ENCODE data around the gene COG2.

The COG2 gene

GRCh38 chr1:230626232-230626631 is 16.0 kb upstream of the COG2 start:
- H3K4me3 ChIP-seq (ENCODE audit: low read depth, low read length) = no peak overlapping the region
- TF ChIP-seq CTCF (IDR thresholded peaks at IDR 0.05; ENCODE audit: low read depth, low read length) = no peak

- H3K4me3 ChIP-seq (ENCODE audit: low read depth, low read length) = no peak overlapping the region
- TF ChIP-seq CTCF (IDR thresholded peaks at IDR 0.05; ENCODE audit: low read depth, low read length) = no peak
These were observed 14.5 kb upstream of the COG2 start for GRCh38 chr1:230627767-230628166.

- no peak for TF ChIP-seq CTCF (IDR thresholded peaks at IDR 0.05; ENCODE audit: low read depth, low read length)
- no peak overlapping the region for H3K4me3 ChIP-seq (ENCODE audit: low read depth, low read length)
These were observed 12.8 kb upstream of the COG2 start for GRCh38 chr1:230629511-230629910.

GRCh38 chr1:230631477-230631876 is 10.8 kb upstream of the COG2 start:
- H3K4me3 ChIP-seq (ENCODE audit: low read depth, low read length) = no peak overlapping the region
- no peak for TF ChIP-seq CTCF (IDR thresholded peaks at IDR 0.05; ENCODE audit: low read depth, low read length)

DNA sequence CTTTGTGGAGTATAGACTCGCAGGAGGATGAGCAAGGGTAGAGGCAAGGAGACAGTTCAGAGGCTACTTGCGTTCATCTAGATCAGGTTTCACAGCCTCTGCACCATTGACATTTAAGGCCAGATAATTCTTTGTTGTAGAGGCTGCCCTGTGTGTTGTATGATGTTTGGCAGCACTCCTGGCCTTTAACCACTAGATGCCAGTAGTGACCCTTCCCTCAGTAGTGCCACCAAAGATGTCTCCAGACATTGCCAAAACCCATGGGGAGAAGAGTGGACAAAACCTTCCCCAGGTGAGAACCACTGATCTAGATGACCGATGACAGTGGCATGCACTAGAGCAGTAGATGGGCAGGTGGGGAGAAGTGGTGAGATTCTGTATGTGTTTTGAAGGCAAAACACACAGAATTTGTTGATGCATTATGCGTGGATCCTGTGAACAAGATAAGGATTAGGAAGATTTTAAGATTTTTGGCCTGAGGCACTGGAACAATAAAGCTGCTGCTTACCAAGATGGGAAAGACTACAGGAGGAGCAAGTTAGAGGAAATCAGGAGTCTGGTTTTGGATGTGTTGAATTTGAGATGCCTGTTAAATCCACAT is 9.9 kb upstream of the COG2 start:
- peak; percentile 48 for TF ChIP-seq CTCF (IDR thresholded peaks at IDR 0.05; ENCODE audit: low read depth, low read length)
- no peak overlapping the region for H3K4me3 ChIP-seq (ENCODE audit: low read depth, low read length)

DNA sequence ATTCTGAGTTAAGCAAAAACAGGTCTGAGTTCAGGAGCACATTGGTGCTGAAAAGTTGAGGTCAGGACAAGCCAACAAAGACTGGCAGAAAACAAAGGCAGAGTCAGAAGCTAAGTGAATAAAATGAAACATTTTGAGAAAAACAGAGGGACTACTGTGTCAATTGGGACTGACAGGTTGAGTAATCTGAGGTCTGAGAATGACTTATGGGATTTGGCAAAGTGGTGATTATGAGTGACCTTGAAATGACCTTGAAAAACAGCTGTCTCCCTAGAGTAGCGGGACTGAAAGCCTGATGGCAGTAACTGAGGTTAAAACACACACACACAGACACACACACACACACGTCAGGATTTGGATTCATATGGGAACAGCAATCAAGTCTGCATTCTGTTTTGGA is 8.8 kb upstream of the COG2 start:
- no peak for TF ChIP-seq CTCF (IDR thresholded peaks at IDR 0.05; ENCODE audit: low read depth, low read length)
- no peak overlapping the region for H3K4me3 ChIP-seq (ENCODE audit: low read depth, low read length)

DNA sequence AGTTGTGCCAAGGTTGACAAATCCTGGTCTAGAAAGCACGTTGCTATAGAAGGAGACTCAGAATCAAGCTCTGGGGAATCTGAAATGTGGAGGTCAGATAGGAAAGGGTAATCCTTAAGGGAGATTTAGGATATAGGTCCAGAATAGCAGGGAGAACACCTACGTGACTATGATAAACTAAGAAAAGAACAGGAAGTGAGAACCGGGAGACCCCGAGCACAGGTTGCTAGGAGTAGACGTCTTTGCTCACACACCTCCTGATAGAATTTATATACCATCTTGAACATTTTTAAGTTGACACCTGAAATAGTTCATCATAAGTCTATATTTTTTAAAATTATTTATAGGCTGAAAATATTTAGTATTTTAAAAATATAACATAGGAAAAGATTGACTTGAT is 7.9 kb upstream of the COG2 start:
- no peak overlapping the region for H3K4me3 ChIP-seq (ENCODE audit: low read depth, low read length)
- no peak for TF ChIP-seq CTCF (IDR thresholded peaks at IDR 0.05; ENCODE audit: low read depth, low read length)

Measured in WI38 (cell line).